ENCODE data around the gene USP36. TPM values are rescaled to one million over a fixed set of nuclear protein-coding genes. Genes with fewer than 3 reads are reported as not detected.

Gene USP36
- total RNA-seq, 1 donor from 2014 or later, result 53.4 TPM

- no peak for DNase-seq (ENCODE audit: extremely low spot score, unreplicated experiment)
- H3K27me3 Mint-ChIP-seq, result no peaks in the 10 kb centered on the region
- no peaks in the 10 kb centered on the region for H3K4me1 Mint-ChIP-seq (ENCODE audit: unreplicated experiment)
- H3K36me3 Mint-ChIP-seq, result peaks cover 8% of the 10 kb centered on the region
- no peak for TF ChIP-seq CTCF (conservative IDR thresholded peaks at IDR 0.05)
- no peak overlapping the region for H3K4me3 Mint-ChIP-seq
- H3K27ac Mint-ChIP-seq, result no peak overlapping the region
- H3K9me3 Mint-ChIP-seq, result no peaks in the 10 kb centered on the region
Measured at GRCh38 chr17:78849026-78849425, 8.4 kb upstream of the USP36 start.

- no peak for DNase-seq (ENCODE audit: extremely low spot score, unreplicated experiment)
- Mint-ChIP-seq H3K9me3 (no peaks in the 10 kb centered on the region), H3K27ac (no peak overlapping the region), H3K4me1 (ENCODE audit: unreplicated experiment) (no peaks in the 10 kb centered on the region), H3K4me3 (no peak overlapping the region), H3K27me3 (no peaks in the 10 kb centered on the region), H3K36me3 (peaks cover 4% of the 10 kb centered on the region)
- TF ChIP-seq CTCF (conservative IDR thresholded peaks at IDR 0.05), result no peak
Measured at GRCh38 chr17:78847052-78847451, 6.4 kb upstream of the USP36 start.

- no peaks in the 10 kb centered on the region for H3K9me3 Mint-ChIP-seq
- peaks cover 9% of the 10 kb centered on the region for H3K4me1 Mint-ChIP-seq (ENCODE audit: unreplicated experiment)
- no peak for DNase-seq (ENCODE audit: extremely low spot score, unreplicated experiment)
- H3K36me3 Mint-ChIP-seq, result peaks cover 4% of the 10 kb centered on the region
- no peak overlapping the region for H3K4me3 Mint-ChIP-seq
- H3K27ac Mint-ChIP-seq, result no peak overlapping the region
- H3K27me3 Mint-ChIP-seq, result no peaks in the 10 kb centered on the region
- TF ChIP-seq CTCF (conservative IDR thresholded peaks at IDR 0.05), result no peak
Measured at GRCh38 chr17:78844301-78845005, 3.8 kb upstream of the USP36 start.

GRCh38 chr17:78842881-78843565, 2.4 kb upstream of the USP36 start:
- DNase-seq (ENCODE audit: extremely low spot score, unreplicated experiment), result no peak
- H3K4me3 Mint-ChIP-seq, result peak overlapping the region; percentile 58

GRCh38 chr17:78840530-78840779, 159 bp downstream of the USP36 start:
- peaks cover 4% of the 10 kb centered on the region for H3K36me3 Mint-ChIP-seq

More at GRCh38 chr17:78842881-78843565, 2.4 kb upstream of the USP36 start:
- Mint-ChIP-seq H3K9me3 (no peaks in the 10 kb centered on the region), H3K27me3 (no peaks in the 10 kb centered on the region), H3K4me1 (ENCODE audit: unreplicated experiment) (peaks cover 21% of the 10 kb centered on the region), H3K36me3 (peaks cover 1% of the 10 kb centered on the region), H3K27ac (peak overlapping the region; percentile 98)
- peak; percentile 72 for TF ChIP-seq CTCF (conservative IDR thresholded peaks at IDR 0.05)

More at GRCh38 chr17:78840530-78840779, 159 bp downstream of the USP36 start:
- no peaks in the 10 kb centered on the region for H3K27me3 Mint-ChIP-seq
- DNase-seq (ENCODE audit: extremely low spot score, unreplicated experiment), result no peak
- peaks cover 21% of the 10 kb centered on the region for H3K4me1 Mint-ChIP-seq (ENCODE audit: unreplicated experiment)
- no peak for TF ChIP-seq CTCF (conservative IDR thresholded peaks at IDR 0.05)
- H3K9me3 Mint-ChIP-seq, result no peaks in the 10 kb centered on the region
- H3K27ac Mint-ChIP-seq, result peak overlapping the region; percentile 98
- peak overlapping the region; percentile 90 for H3K4me3 Mint-ChIP-seq

Data from type B pancreatic cell (in vitro differentiated cells).